DND-41 (cell line): Measurements from ENCODE around the gene CDK5.

ENCODE experiments used
- EZH2 ChIP-seq: IDR thresholded peaks from 3 replicates; pipeline ENCODE4 v1.6.1; 2012; ENCODE audit warnings: borderline replicate concordance, low read depth, mild to moderate bottlenecking, moderate library complexity, low read length, inconsistent platforms; ENCODE audit not compliant: severe bottlenecking
- TF ChIP-seq, protein P1 (sequence below): IDR thresholded peaks from 2 replicates; pipeline ENCODE4 v1.5.1; 2012; ENCODE audit warnings: borderline replicate concordance, low read length, moderate library complexity, mild to moderate bottlenecking; ENCODE audit not compliant: poor library complexity, severe bottlenecking; ENCODE audit errors: extremely low read depth

DNA sequence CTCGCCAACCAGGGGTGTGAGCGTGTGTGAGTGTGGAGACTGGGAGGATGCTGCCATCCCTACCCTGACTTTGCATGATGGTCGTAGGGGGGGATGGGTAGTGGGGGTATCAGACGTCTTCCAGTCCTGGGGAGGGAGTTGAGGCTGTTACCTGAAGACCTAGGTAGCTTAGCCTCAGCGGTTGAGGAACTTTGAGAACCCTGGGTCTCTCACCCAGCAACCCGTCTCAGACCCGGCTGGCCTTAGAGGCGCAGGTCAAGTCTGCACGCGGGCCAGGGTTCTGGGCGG, 4.4 kb upstream of the CDK5 start:
- TF ChIP-seq, protein P1, sequence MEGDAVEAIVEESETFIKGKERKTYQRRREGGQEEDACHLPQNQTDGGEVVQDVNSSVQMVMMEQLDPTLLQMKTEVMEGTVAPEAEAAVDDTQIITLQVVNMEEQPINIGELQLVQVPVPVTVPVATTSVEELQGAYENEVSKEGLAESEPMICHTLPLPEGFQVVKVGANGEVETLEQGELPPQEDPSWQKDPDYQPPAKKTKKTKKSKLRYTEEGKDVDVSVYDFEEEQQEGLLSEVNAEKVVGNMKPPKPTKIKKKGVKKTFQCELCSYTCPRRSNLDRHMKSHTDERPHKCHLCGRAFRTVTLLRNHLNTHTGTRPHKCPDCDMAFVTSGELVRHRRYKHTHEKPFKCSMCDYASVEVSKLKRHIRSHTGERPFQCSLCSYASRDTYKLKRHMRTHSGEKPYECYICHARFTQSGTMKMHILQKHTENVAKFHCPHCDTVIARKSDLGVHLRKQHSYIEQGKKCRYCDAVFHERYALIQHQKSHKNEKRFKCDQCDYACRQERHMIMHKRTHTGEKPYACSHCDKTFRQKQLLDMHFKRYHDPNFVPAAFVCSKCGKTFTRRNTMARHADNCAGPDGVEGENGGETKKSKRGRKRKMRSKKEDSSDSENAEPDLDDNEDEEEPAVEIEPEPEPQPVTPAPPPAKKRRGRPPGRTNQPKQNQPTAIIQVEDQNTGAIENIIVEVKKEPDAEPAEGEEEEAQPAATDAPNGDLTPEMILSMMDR, result no peak
- TF ChIP-seq EZH2, result no peak
